ENCODE results near the gene CTSA.

CTSA gene

GRCh38 chr20:45920462-45921336, 29.6 kb downstream of the CTSA start:
- TF ChIP-seq REST (IDR thresholded peaks at IDR 0.05; ENCODE audit: low read depth) (no peak), CEBPB (IDR thresholded peaks at IDR 0.05) (no peak), YY1 (IDR thresholded peaks at IDR 0.05; ENCODE audit: low read depth) (no peak), TCF12 (IDR thresholded peaks at IDR 0.05; ENCODE audit: low read depth) (no peak), EP300 (IDR thresholded peaks at IDR 0.05; ENCODE audit: borderline replicate concordance) (no peak), FOXM1 (IDR thresholded peaks at IDR 0.05; ENCODE audit: borderline replicate concordance, low read depth) (no peak), TEAD4 (IDR thresholded peaks at IDR 0.05) (no peak), RAD21 (IDR thresholded peaks at IDR 0.05; ENCODE audit: low read depth) (no peak), NFIC (IDR thresholded peaks at IDR 0.05) (no peak), USF1 (IDR thresholded peaks at IDR 0.05) (no peak), EGR1 (IDR thresholded peaks at IDR 0.05) (no peak), CREB1 (IDR thresholded peaks at IDR 0.05; ENCODE audit: low read depth) (no peak), ZBTB7A (IDR thresholded peaks at IDR 0.05; ENCODE audit: low read depth) (no peak), TAF1 (IDR thresholded peaks at IDR 0.05; ENCODE audit: low read depth) (no peak)

GRCh38 chr20:45921337-45922189, 30.4 kb downstream of the CTSA start:
- TF ChIP-seq EP300 (IDR thresholded peaks at IDR 0.05; ENCODE audit: borderline replicate concordance): no peak
- TF ChIP-seq CREB1 (IDR thresholded peaks at IDR 0.05; ENCODE audit: low read depth): no peak
- TF ChIP-seq USF1 (IDR thresholded peaks at IDR 0.05): no peak
- TF ChIP-seq RAD21 (IDR thresholded peaks at IDR 0.05; ENCODE audit: low read depth): no peak
- no peak for TF ChIP-seq TEAD4 (IDR thresholded peaks at IDR 0.05)

- TF ChIP-seq FOXM1 (IDR thresholded peaks at IDR 0.05; ENCODE audit: borderline replicate concordance, low read depth): no peak
- no peak for TF ChIP-seq CREB1 (IDR thresholded peaks at IDR 0.05; ENCODE audit: low read depth)
- no peak for TF ChIP-seq TCF12 (IDR thresholded peaks at IDR 0.05; ENCODE audit: low read depth)
- no peak for TF ChIP-seq EGR1 (IDR thresholded peaks at IDR 0.05)
- TF ChIP-seq YY1 (IDR thresholded peaks at IDR 0.05; ENCODE audit: low read depth): no peak
- TF ChIP-seq CEBPB (IDR thresholded peaks at IDR 0.05): no peak
Observed at GRCh38 chr20:45924391-45925261, 33.5 kb downstream of the CTSA start.

- no peak for TF ChIP-seq YY1 (IDR thresholded peaks at IDR 0.05; ENCODE audit: low read depth)
- TF ChIP-seq RAD21 (IDR thresholded peaks at IDR 0.05; ENCODE audit: low read depth): no peak
- no peak for TF ChIP-seq CEBPB (IDR thresholded peaks at IDR 0.05)
Observed at GRCh38 chr20:45925821-45926506, 34.8 kb downstream of the CTSA start.

GRCh38 chr20:45926731-45927070, 35.6 kb downstream of the CTSA start:
- TF ChIP-seq REST (IDR thresholded peaks at IDR 0.05; ENCODE audit: low read depth): no peak
- no peak for TF ChIP-seq TCF12 (IDR thresholded peaks at IDR 0.05; ENCODE audit: low read depth)
- no peak for TF ChIP-seq EGR1 (IDR thresholded peaks at IDR 0.05)
- TF ChIP-seq MAX (IDR thresholded peaks at IDR 0.05): no peak
- no peak for TF ChIP-seq TAF1 (IDR thresholded peaks at IDR 0.05; ENCODE audit: low read depth)
- no peak for TF ChIP-seq ZBTB7A (IDR thresholded peaks at IDR 0.05; ENCODE audit: low read depth)
- TF ChIP-seq CEBPB (IDR thresholded peaks at IDR 0.05): no peak
- TF ChIP-seq USF1 (IDR thresholded peaks at IDR 0.05): no peak
- no peak for TF ChIP-seq TEAD4 (IDR thresholded peaks at IDR 0.05)
- no peak for TF ChIP-seq YY1 (IDR thresholded peaks at IDR 0.05; ENCODE audit: low read depth)

Data from Ishikawa (cell line).